ENCODE results near the gene C1QL2.

Gene C1QL2

GRCh38 chr2:119158563-119159347, at the start of gene C1QL2:
TSS of gene C1QL2 (minus strand) at chr2:119158751. CDS start at chr2:119158269, 482 bp downstream.
- no peak for DNase-seq

- no peak for DNase-seq
These were observed 48.9 kb upstream of the C1QL2 start for GRCh38 chr2:119207447-119207846.

- no peak for DNase-seq
These were observed 47.6 kb upstream of the C1QL2 start for GRCh38 chr2:119206201-119206600.

- DNase-seq, result no peak
These were observed 46.6 kb upstream of the C1QL2 start for GRCh38 chr2:119205001-119205706.

GRCh38 chr2:119204525-119204924, 46.0 kb upstream of the C1QL2 start:
- DNase-seq, result no peak

GRCh38 chr2:119202610-119203310, 44.2 kb upstream of the C1QL2 start:
- DNase-seq, result no peak

- no peak for DNase-seq
These were observed 43.3 kb upstream of the C1QL2 start for GRCh38 chr2:119201815-119202214.

- DNase-seq, result no peak
These were observed 39.8 kb upstream of the C1QL2 start for GRCh38 chr2:119198240-119198840.

- no peak for DNase-seq
These were observed 39.1 kb upstream of the C1QL2 start for GRCh38 chr2:119197529-119198239.

- DNase-seq, result no peak
These were observed 38.5 kb upstream of the C1QL2 start for GRCh38 chr2:119197126-119197405.

- DNase-seq, result no peak
These were observed 38.0 kb upstream of the C1QL2 start for GRCh38 chr2:119196301-119197125.

- DNase-seq, result no peak
These were observed 37.3 kb upstream of the C1QL2 start for GRCh38 chr2:119195887-119196286.

- no peak for DNase-seq
These were observed 36.5 kb upstream of the C1QL2 start for GRCh38 chr2:119195001-119195400.

GRCh38 chr2:119192893-119193292, 34.3 kb upstream of the C1QL2 start:
- no peak for DNase-seq

GRCh38 chr2:119190321-119191111, 32.0 kb upstream of the C1QL2 start:
- DNase-seq, result no peak

GRCh38 chr2:119184512-119184911, 26.0 kb upstream of the C1QL2 start:
- DNase-seq, result no peak

- no peak for DNase-seq
These were observed 23.4 kb upstream of the C1QL2 start for GRCh38 chr2:119181791-119182445.

GRCh38 chr2:119181391-119181790, 22.8 kb upstream of the C1QL2 start:
- no peak for DNase-seq

GRCh38 chr2:119180892-119181291, 22.3 kb upstream of the C1QL2 start:
- DNase-seq, result no peak

GRCh38 chr2:119179991-119180390, 21.4 kb upstream of the C1QL2 start:
- no peak for DNase-seq

GRCh38 chr2:119179202-119179601, 20.7 kb upstream of the C1QL2 start:
- DNase-seq, result no peak

All from activated CD4-positive, alpha-beta T cell treated with anti-CD3 and anti-CD28 coated beads, Interleukin-2, Interleukin-6, amounts not matched to agents 100 ng/mL and 50 ng/mL, durations not matched to agents 16 hours and 8 hours (primary cell).